ENCODE results near the gene CAMK2G. TPM values are rescaled to one million over a fixed set of nuclear protein-coding genes. Genes with fewer than 3 reads are reported as not detected.

Gene CAMK2G
- polyA plus RNA-seq, 2 of the 4 experiments (the other 2 are of a cell fraction): 22.6 to 25.5 TPM

- TF ChIP-seq, protein P1, sequence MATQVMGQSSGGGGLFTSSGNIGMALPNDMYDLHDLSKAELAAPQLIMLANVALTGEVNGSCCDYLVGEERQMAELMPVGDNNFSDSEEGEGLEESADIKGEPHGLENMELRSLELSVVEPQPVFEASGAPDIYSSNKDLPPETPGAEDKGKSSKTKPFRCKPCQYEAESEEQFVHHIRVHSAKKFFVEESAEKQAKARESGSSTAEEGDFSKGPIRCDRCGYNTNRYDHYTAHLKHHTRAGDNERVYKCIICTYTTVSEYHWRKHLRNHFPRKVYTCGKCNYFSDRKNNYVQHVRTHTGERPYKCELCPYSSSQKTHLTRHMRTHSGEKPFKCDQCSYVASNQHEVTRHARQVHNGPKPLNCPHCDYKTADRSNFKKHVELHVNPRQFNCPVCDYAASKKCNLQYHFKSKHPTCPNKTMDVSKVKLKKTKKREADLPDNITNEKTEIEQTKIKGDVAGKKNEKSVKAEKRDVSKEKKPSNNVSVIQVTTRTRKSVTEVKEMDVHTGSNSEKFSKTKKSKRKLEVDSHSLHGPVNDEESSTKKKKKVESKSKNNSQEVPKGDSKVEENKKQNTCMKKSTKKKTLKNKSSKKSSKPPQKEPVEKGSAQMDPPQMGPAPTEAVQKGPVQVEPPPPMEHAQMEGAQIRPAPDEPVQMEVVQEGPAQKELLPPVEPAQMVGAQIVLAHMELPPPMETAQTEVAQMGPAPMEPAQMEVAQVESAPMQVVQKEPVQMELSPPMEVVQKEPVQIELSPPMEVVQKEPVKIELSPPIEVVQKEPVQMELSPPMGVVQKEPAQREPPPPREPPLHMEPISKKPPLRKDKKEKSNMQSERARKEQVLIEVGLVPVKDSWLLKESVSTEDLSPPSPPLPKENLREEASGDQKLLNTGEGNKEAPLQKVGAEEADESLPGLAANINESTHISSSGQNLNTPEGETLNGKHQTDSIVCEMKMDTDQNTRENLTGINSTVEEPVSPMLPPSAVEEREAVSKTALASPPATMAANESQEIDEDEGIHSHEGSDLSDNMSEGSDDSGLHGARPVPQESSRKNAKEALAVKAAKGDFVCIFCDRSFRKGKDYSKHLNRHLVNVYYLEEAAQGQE (IDR thresholded peaks at IDR 0.05): no peak
- TF ChIP-seq CEBPB (IDR thresholded peaks at IDR 0.05) (peak in 1 of 2 experiments; percentile 34; a peak in 1 of 4 replicates), ELK1 (IDR thresholded peaks at IDR 0.05; ENCODE audit: low read depth, low read length) (no peak), GATA3 (IDR thresholded peaks at IDR 0.05; ENCODE audit: borderline replicate concordance) (peak; percentile 82), SREBF2 (IDR thresholded peaks at IDR 0.05) (no peak), HOXB5 (CRISPR knock-in tag; IDR thresholded peaks at IDR 0.05) (no peak), CBX8 (IDR thresholded peaks at IDR 0.05) (no peak), CHD2 (IDR thresholded peaks at IDR 0.05; ENCODE audit: low read length, partially characterized antibody) (no peak), ZFP36 (IDR thresholded peaks at IDR 0.05; ENCODE audit: borderline replicate concordance, partially characterized antibody) (no peak), NR3C1 (IDR thresholded peaks at IDR 0.05) (no peak), PBX3 (IDR thresholded peaks at IDR 0.05) (peak; percentile 65), RCOR1 (IDR thresholded peaks at IDR 0.05; ENCODE audit: low read depth, low read length) (no peak), FOSL2 (IDR thresholded peaks at IDR 0.05) (peak; percentile 60; the same call in 1 of the 2 replicates), FOSL2 (CRISPR knock-in tag; IDR thresholded peaks at IDR 0.05) (peak; percentile 83), TP53 (CRISPR knock-in tag; IDR thresholded peaks at IDR 0.05) (no peak), POLR2AphosphoS2 (conservative IDR thresholded peaks at IDR 0.05; ENCODE audit: low read length) (no peak), EP300 (IDR thresholded peaks at IDR 0.05) (peak; percentile 55 to 74; a peak in 3 of 5 replicates), E2F6 (IDR thresholded peaks at IDR 0.05; ENCODE audit: borderline replicate concordance, low read depth) (no peak), POLR2A (IDR thresholded peaks at IDR 0.05; ENCODE audit: low read length) (no peak), ZC3H11A (IDR thresholded peaks at IDR 0.05) (no peak), MAX (IDR thresholded peaks at IDR 0.05) (peak; percentile 64), RARB (CRISPR knock-in tag; IDR thresholded peaks at IDR 0.05) (no peak), JUN (IDR thresholded peaks at IDR 0.05) (peak; percentile 71 to 74; a peak in 4 of 5 replicates), PHF8 (IDR thresholded peaks at IDR 0.05; ENCODE audit: borderline replicate concordance, low read depth) (no peak), RNF2 (IDR thresholded peaks at IDR 0.05; ENCODE audit: borderline replicate concordance, low read depth) (no peak), JUNB (IDR thresholded peaks at IDR 0.05) (peak; percentile 79), HEYL (CRISPR knock-in tag; IDR thresholded peaks at IDR 0.05) (no peak), MYC (IDR thresholded peaks at IDR 0.05; ENCODE audit: borderline replicate concordance, low read length) (no peak), ZSCAN20 (CRISPR knock-in tag; IDR thresholded peaks at IDR 0.05) (no peak), CBX2 (IDR thresholded peaks at IDR 0.05; ENCODE audit: borderline replicate concordance, low read depth) (no peak), CHD4 (IDR thresholded peaks at IDR 0.05; ENCODE audit: borderline replicate concordance) (no peak), KDM5A (IDR thresholded peaks at IDR 0.05) (no peak), HOXA7 (CRISPR knock-in tag; IDR thresholded peaks at IDR 0.05) (no peak), KDM1A (IDR thresholded peaks at IDR 0.05; ENCODE audit: low read depth) (no peak)
- TF ChIP-seq, protein P2, sequence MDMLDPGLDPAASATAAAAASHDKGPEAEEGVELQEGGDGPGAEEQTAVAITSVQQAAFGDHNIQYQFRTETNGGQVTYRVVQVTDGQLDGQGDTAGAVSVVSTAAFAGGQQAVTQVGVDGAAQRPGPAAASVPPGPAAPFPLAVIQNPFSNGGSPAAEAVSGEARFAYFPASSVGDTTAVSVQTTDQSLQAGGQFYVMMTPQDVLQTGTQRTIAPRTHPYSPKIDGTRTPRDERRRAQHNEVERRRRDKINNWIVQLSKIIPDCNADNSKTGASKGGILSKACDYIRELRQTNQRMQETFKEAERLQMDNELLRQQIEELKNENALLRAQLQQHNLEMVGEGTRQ (IDR thresholded peaks at IDR 0.05): no peak
- TF ChIP-seq, protein P3, sequence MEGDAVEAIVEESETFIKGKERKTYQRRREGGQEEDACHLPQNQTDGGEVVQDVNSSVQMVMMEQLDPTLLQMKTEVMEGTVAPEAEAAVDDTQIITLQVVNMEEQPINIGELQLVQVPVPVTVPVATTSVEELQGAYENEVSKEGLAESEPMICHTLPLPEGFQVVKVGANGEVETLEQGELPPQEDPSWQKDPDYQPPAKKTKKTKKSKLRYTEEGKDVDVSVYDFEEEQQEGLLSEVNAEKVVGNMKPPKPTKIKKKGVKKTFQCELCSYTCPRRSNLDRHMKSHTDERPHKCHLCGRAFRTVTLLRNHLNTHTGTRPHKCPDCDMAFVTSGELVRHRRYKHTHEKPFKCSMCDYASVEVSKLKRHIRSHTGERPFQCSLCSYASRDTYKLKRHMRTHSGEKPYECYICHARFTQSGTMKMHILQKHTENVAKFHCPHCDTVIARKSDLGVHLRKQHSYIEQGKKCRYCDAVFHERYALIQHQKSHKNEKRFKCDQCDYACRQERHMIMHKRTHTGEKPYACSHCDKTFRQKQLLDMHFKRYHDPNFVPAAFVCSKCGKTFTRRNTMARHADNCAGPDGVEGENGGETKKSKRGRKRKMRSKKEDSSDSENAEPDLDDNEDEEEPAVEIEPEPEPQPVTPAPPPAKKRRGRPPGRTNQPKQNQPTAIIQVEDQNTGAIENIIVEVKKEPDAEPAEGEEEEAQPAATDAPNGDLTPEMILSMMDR (IDR thresholded peaks at IDR 0.05): no peak
Measured at GRCh38 chr10:73908853-73909539, 34.6 kb upstream of the CAMK2G start (continued).
